GM19351 (cell line): ENCODE results near the gene KDM4C.
A peak's percentile ranks its signal among the peaks of the same experiment; 100 is the strongest.
"Not testable (repeated sequence)": the region's sequence is repeated elsewhere in the genome, so short reads cannot be mapped to it uniquely, and the experiment has no call there.

Source experiments
- ATAC-seq: cut with Tn5 transposase; IDR thresholded peaks from one replicate; pipeline ENCODE4 v1.9.1; 2021; ENCODE audit warnings: mild to moderate bottlenecking, moderate library complexity; ENCODE audit not compliant: unreplicated experiment

The KDM4C gene

DNA sequence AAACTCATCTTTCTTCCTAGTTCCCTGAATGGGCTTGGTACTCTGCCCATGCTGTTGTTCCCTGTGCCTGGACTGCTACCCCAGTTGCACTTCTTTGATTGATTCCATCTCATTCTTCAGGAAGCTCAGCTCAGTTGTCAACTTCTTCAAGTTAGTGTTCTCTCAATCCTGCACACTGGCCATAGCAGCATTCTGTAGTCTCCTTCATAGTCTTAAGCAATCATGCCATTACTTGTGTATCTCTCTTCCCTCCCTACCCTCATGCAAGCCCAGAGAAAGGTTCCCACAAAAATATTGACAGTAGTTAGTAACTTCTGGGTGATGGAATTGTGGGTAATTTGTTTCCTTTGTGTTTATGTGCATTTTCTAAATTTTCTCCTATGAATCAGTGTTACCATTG lies 5.5 kb downstream of the KDM4C start:
- no peak for ATAC-seq

DNA sequence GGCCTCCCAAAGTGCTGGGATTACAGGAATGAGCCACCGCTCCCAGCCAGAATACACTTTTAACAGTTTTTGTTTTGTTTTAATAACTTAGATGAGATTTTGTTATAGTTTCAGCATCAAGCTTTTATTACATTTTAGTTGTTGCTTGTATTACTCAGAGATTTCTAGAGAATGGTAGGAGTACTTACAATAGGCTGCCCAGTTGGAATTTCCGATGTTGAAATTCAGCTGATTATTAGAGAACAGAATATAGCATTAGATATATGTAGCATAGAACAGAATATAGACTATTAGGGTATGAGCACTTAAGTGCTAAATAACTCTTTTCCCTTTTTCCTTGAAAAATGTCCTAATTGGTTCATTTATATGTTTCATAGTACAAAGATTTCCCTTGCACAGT lies 6.2 kb downstream of the KDM4C start:
- no peak for ATAC-seq

DNA sequence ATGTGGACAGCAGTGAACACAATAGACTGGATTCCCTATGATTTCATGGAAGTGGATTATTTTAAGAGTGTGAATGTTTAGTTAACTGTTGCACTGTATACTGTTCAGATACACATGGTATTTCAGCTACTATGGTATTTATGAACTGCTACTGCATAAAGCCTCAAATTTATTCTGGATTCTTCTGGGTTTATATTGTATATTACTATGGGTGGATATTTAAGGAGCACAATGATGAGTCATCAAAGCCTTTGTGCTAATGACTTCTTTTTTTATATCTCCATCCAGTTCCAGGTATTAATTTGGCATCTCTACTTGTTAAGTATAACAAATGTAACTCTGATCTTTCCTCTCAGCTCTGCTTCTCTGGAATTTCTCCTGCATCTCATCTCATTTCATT lies 6.8 kb downstream of the KDM4C start:
- no peak for ATAC-seq

DNA sequence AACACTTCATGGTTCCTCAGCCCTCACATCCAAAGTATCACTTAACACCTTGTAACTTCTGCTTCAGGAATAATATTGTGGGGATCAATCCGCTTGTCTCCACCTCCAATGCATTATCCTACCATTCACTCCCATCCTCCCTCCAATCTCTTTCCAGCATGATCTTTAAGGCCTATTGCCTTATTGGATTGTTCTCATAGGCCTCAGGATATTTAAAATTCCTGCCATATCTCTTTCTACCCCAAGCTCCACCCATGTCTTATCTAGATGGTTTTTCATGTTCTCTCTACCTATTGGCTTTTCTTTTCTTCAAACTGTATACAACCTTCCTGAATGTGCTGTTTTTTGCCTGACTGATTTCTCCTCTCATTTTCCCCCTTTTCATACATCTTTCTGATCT lies 7.2 kb downstream of the KDM4C start:
- ATAC-seq, result no peak

DNA sequence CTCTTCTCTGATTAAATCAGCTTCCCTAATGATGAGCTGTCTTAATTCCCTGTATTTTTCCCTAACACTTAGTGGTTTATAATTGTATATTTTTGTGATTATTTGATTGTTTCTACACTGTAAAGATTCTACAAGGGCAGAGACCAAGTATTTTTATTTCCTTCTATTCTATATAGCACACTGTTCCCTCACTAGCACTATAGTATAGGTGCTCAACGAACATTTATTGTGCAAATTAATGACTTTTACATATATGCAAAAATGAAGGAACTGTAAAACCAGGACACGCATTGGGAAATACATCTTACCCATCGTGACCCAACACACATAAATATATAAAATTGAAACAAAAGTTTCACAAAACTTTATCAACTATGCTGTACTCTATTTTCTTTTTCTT lies 7.6 kb downstream of the KDM4C start:
- ATAC-seq, result no peak

DNA sequence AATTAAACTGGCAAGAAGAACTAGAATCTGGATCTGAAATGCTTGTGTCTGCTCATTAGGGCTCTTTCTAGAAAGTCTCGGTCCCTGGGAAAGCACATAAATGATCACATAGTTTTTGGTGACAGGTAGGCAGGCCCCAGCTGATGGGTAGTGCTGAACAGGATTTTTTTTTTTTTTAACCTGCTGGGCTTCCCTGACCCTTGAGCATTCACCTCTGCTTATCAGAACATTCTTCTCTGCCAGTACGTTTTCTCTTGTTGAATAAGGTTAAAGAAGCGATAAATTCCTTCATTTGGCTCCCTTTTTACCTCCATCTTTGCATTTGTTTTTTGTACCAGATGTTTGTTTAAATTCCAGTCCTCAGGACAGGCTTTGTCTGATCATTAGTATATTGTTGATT lies 8.8 kb downstream of the KDM4C start:
- ATAC-seq, result no peak

DNA sequence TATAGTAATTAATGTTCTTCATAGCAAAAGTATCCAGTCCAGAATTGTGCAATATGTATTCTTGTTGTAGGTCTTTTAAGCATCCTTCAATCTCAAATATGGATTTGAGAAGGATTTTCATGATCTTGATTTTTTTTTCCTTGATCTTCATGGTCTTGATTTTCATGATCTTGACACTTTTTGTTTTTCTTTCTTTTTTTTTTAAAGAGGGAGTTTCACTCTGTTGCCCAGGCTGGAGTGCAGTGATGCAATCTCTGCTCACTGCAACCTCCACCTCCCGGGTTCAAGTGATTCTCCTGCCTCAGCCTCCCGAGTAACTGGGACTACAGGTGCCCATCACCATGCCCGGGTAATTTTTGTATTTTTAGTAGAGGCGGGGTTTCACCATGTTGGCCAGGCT lies 10.8 kb downstream of the KDM4C start:
- not testable (repeated sequence) for ATAC-seq

DNA sequence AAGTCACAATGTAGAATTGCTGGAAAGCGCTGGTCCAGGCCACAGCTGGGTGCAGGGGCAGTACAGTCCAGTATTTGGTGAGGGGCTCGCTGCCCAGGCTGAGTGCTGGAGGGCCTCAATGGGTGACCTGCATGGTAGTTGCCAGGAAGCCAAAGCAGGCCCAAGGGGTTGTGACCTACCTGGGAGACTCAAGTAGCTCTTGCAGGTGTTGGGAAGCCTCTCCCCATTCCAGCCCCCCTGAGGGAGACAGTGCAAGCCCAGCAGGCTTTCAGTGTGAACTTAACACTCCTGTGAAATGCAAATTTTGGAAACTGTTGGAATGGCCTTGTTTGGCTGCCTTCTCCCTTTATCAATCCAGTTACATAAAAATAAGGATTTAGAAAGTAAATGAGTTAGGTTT lies 13.9 kb downstream of the KDM4C start:
- no peak for ATAC-seq

DNA sequence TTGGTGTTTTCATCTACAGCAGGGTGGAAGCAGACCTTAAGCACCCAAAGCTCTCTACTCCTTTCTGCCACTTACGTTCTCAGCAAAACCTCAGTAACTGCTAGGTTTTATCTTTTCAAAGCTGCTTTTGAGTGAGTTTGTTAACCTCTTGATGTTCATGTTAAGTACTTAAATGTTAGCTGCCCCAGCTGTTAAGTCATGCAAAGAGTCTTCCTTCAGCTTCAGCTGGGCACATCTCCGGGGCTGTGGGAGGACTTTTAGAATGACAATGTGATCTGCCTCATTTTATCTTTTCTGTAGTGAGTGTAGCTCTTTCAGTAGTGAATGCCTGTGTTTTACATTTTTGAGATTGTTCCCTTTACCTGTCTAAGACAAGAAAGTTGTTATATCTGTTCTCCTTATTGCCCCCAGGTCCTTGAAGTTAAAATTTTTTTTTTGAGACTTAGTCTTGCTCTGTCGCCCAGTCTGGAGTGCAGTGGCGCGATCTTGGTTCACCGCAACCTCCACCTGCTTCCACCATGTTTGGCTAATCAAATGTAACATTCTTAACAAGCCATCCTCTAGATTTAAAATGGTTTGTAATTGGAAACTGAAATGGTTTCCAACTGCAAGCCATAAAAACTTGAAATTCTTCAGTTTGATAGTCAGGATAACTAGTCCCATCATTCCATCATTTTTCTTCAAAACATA lies 19.6 kb downstream of the KDM4C start:
- peak; percentile 59 for ATAC-seq

DNA sequence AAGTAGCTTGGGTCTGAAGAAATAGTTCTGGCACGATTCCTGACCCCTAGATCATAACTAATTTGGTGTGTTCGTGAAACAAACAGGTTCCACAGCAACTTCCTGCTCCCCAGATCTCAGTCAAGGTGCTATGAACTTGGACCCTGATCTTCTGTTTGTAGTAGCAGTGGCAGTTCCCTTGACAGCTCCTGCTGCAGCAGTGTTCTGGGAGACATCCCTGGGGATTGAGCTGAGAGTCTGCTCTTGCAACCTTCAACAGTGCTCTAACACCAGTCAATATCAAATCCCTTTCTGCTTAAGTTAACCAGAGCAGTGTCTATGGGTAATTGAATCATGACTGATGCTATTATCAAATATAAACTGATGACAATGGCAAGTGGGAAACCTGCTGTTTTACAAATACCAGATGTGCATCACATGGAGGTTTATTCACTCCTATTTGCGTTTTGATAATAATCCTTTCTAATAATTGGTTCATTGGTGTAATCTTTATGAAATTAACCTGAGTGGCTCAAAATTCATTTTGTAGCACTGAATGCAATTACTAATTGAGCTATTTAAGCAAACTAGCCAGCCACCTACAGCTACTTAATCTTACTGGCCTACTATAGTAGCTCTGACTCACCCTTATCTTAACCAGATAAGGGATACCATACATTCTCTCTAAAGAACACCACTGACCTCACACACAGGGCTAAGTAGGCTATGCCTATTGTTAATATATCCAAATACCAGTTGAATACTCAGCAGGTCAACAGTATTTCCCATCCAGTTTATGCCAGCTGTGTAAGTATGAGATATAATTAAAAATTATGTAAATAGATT lies 21.9 kb downstream of the KDM4C start:
- ATAC-seq, result no peak

DNA sequence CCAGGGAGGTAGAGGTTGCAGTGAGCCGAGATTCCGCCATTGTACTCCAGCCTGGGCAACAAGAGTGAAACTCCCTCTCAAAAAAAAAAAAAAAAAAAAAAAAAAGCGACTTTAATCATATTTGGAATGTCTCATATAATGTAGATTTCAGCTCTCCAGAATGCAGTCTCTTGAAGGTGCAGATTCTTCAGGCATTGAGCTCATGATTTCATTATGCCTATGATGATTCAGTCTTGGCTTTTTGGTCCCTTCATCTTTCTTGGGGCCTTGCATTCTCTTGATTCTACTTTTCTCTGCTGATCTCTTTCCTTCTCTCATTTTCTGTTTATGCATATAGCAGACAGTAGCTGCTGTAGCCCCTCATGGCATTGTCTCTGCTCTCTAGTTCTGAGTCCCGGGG lies 22.9 kb downstream of the KDM4C start:
- ATAC-seq, result no peak

DNA sequence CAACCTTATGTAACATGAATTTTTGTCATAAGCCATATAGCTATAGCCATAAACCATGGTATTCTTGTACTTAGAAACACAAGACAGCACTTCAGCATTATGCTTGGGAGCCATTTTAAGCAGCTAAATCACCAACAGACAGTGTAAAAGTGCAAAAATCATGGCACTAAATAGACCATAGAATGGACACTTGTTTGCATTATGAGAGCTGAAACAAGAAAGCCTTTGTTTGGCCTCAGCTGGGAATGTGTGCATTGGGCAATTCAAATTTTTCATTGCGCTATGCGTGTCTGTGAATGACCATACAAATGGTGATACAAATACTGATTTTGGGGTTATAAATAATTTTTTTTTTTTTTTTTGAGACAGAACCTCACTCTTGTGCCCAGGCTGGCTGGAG lies 23.7 kb downstream of the KDM4C start:
- no peak for ATAC-seq

DNA sequence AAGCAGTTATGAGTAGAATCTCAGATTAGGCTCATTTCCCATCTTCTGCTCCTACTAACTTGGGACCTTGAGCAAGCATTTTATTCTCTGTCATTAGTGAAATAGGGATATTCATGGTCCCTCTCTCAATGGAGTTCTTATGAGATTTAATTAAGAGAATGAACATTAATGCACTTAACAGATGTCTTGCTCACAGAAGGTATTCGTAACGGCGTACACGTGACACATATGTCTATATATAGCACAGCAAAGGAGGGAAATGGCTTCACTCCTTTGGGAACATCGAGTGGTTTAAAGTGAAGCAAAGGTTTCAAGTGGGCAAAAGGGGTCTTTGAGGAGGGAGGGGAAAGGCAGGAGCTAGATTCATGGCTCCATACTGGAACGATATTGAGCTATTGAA lies 24.6 kb downstream of the KDM4C start:
- ATAC-seq, result no peak

DNA sequence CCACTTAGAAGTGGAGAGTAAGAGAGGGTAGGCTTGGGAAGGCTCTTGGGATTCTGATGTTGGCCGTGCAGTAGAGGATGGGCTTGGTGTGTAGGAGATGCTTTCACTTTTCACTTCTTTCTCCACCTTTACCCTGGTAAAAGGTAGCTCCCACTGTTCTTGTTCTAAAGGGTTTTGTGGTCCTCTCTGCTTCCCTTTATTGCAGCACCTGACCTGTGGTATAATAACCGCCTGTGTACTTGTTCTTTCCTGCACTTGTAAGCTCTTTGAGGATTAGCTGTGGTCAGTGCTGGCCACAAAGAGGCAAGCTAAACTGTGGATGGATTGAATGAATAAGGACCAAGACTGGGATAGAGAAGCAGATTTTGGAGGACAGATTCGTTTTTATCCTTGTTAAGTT lies 25.2 kb downstream of the KDM4C start:
- ATAC-seq, result peak; percentile 39

DNA sequence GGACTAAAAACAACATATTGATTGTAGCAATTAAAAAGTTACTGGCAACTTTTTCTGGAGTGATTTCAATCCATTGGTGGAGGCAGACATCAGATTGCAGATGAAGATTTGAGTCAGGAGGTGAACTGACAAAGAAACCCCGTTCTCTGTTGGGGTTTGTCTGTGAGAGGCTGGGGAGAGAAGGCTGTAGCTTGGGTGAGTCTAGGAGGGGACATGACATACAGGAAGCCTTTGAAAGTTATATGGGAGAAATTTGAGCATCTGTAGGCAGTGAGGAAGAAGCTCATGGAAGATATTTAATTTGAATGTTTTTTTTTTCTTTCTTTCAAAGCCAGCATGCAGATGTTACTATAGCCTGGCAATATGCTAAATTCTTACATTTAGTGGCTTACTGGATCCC lies 26.0 kb downstream of the KDM4C start:
- no peak for ATAC-seq

DNA sequence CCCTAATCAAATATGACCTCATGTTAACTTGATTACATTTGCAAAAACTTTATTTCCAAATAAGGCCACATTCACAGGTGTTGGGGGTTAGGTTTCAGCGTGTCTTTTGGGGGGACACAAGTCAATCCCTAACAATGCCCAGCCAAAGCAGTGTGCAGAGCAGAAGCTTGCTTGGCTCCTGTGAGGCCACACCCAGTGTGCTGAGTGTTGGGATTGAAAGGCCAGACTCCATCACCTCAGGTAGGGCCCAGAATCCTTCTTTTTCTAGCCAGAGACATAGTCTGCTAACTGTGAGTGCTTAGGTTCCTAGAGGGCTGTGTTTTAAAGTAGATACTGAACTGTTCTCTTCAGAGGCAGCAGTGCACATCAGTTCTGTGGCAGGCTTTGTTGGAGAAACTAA lies 27.9 kb downstream of the KDM4C start:
- ATAC-seq, result no peak

DNA sequence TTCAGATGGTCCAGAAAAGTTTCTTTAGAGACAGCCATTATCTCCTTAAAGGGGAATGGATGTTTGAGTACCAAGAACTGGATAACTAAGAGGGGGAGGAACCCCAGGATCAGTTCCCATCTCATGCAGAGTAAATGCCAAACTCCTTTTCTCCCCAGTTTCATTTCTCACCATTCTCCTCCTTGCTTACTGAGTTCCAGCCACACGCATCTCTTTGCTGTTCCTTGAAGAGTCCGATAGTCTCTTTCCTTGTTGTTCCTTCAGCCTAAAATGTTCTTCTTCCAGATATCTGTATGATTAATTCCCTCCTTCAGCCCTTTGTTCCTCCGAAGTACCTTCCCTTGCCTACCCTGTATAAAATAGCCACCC lies 30.0 kb downstream of the KDM4C start:
- ATAC-seq, result no peak

DNA sequence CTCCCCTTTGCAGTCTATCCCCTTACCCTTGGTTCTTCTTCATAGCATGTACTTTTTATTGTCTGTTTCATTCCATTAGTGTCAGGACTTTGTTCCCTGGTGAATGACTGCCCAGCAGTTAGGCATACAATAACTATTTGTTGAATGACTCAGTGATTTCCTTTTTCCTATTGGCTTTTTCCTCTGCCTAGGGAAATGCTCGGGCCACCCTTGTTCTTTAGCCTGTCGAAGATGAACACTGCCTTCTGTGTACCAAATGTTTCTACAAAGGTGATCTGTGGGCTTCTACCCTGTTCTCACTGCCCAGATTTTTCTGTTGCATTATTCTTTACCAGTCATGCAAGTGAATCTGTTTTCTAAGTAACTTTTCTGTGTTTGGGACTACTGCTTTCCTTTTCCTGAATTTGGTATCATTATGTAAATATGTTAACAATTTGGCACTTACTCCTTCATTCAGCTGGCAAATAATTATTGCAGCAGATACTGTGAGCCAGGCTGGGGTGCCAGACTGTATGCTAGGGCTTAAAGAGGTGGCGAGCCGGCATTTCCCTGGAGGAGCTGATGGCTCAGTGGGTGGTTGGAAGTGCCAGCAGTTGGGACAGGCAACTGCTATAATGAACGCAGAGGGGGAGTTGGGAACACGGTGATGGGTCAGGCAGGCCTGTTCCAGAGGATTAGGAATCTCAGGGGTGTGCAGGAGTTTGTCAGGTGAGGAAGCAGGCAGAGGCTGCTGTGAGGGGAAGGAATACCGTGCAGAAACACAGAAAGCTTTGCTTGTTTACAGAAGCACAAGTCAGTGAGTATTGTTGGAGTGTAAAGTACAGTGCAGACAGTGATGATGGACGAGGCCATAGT lies 30.6 kb downstream of the KDM4C start:
- ATAC-seq, result no peak

DNA sequence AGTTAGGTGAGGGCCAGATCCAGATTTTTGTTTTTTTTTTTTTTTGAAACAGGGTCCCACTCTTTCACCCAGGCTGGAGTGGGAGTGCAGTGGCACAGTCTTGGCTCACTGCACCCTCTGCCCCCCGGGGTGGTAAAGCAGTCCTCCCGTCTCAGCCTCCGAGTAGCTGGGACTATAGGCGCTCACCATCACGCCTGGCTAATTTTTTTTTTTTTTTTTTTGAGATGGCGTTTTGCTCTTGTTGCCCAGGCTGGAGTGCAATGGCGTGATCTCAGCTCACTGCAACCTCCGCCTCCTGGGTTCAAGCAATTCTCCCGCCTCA lies 31.2 kb downstream of the KDM4C start:
- ATAC-seq, result not testable (repeated sequence)

DNA sequence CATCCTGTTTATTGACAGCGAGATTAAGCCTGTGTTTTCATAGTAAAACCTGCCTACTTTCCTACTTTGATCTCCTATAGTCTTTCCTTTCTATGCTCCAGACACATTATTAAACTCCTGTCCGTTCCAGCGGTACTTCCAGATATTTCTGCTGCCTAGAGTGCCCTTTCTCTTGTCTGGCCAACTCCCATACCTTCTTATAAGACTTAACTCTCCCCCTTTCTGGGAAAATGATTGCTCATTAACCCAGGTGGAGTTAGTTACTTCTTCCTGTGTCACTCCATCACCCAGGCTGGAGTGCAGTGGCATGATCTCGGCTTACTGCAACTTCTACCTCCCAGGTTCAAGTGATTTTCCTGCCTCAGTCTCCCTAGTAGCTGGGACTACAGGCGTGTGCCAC lies 33.1 kb downstream of the KDM4C start:
- no peak for ATAC-seq

DNA sequence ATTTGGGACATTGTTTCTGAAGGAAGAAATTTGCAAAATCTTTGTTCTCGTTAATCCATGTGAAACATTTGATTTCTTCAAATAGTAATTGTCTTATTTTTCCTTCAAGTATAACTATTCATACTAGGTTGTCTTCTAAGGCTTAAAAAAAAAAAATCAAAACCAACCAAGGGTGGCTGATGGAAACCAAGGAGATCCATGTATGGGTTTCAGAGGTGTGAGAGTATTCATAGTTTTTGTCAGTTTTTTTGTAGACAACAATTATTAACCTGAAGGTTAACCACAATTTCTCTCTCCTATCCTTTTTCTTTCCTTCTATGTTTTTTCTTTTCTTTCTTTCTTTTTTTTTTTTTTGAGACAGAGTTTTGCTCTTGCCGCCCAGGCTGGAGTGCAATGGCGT lies 35.4 kb downstream of the KDM4C start:
- ATAC-seq, result no peak

DNA sequence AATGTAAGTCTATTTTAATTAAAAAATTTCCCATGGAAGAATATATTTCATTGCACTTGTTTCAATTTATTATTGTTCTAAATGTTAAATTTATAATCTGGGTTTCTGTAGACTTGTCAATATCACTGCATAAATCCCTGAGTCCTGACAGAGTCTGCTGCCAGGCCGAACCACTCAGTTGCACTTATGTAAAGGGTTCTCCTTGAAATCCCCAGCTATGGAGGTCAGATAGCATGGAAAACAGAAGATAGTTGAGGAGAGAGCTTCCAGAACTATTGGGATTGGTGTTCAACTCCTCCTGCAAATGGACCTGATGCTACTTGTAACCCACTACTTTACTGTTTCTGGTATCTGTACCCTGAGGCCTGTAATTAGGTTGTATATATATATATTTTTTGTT lies 37.2 kb downstream of the KDM4C start:
- ATAC-seq, result no peak
